HepG2 (cell line): ENCODE measurements around the gene EPB41. TPM values are rescaled to one million over a fixed set of nuclear protein-coding genes. Genes with fewer than 3 reads are reported as not detected.

Experiments
- FOXP1 ChIP-seq, 2 experiments: fragments of 450-650 bp in 1 of 2; IDR thresholded peaks; 2 replicates each; pipeline ENCODE4 v1.6.1; 2017 to 2018; ENCODE audit warnings: antibody characterized with exemption in 1 of 2
- HDAC2 ChIP-seq: sonication (generic); formaldehyde crosslinking; IDR thresholded peaks from 2 replicates; pipeline ENCODE4 v1.4.0; 2020; ENCODE audit warnings: missing genetic modification reagents
- KMT2B ChIP-seq: IDR thresholded peaks from 2 replicates; pipeline ENCODE4 v1.6.1; 2016; ENCODE audit warnings: missing genetic modification reagents, missing compliant biosample characterization
- MEF2D ChIP-seq: sonication (generic); formaldehyde crosslinking; IDR thresholded peaks from 2 replicates; pipeline ENCODE4 v1.5.1; 2020; ENCODE audit warnings: mild to moderate bottlenecking, missing genetic modification reagents
- NFKB2 ChIP-seq: sonication (generic); formaldehyde crosslinking; IDR thresholded peaks from 2 replicates; pipeline ENCODE4 v1.4.0; 2020; ENCODE audit warnings: missing genetic modification reagents, borderline replicate concordance
- ZNF724P ChIP-seq: sonication (generic); formaldehyde crosslinking; IDR thresholded peaks from 2 replicates; pipeline ENCODE4 v1.8.0; 2022; ENCODE audit warnings: missing genetic modification reagents, borderline replicate concordance
- ZNF768 ChIP-seq: sonication (generic); formaldehyde crosslinking; IDR thresholded peaks from 2 replicates; pipeline ENCODE4 v1.4.0; 2020; ENCODE audit warnings: missing genetic modification reagents
- ZNF883 ChIP-seq: sonication (generic); formaldehyde crosslinking; IDR thresholded peaks from 2 replicates; pipeline ENCODE4 v1.5.1; 2020; ENCODE audit warnings: mild to moderate bottlenecking, missing genetic modification reagents; ENCODE audit errors: not compliant biosample characterization
- ZSCAN9 ChIP-seq: IDR thresholded peaks from 2 replicates; pipeline ENCODE4 v1.6.1; 2016; ENCODE audit warnings: borderline replicate concordance
- polyA plus RNA-seq, 8 experiments: library from polyadenylated mRNA; depleted of rRNA in 3 of 8; stranded (reverse) in 7 of 8; unstranded in 1 of 8; fragments of >200 nt; fragmentation: Illumina TruSeq in 4 of 8; extraction: Trizol in 4 of 8; gene quantifications; 2 replicates each; pipeline versions ENCODE4 v1.2.1 to v1.2.3, GENCODE V29; 2011 to 2016; ENCODE audit warnings: low read depth in 4 of 8, missing spikeins in 1 of 8, mixed read lengths in 1 of 8; ENCODE audit not compliant: insufficient read depth in 1 of 8
- total RNA-seq, 5 experiments: library from RNA; depleted of rRNA; stranded (reverse); fragments of >200 nt; fragmentation: Illumina TruSeq; extraction: Trizol; gene quantifications; 2 replicates each; pipeline ENCODE4 v1.2.3, GENCODE V29; 2016; ENCODE audit warnings: low read depth in 1 of 5
- TF ChIP-seq, protein P1 (sequence below): IDR thresholded peaks from 2 replicates; pipeline ENCODE4 v1.6.1; 2016; ENCODE audit warnings: mild to moderate bottlenecking
- TF ChIP-seq, protein P2 (sequence below): sonication (generic); formaldehyde crosslinking; conservative IDR thresholded peaks from 2 replicates; pipeline ENCODE4 v1.4.0; 2020; ENCODE audit warnings: missing genetic modification reagents
- TF ChIP-seq, protein P3 (sequence below): sonication (generic); formaldehyde crosslinking; IDR thresholded peaks from 2 replicates; pipeline ENCODE4 v1.4.0; 2020; ENCODE audit warnings: missing genetic modification reagents, borderline replicate concordance
- TF ChIP-seq, protein P4 (sequence below): sonication (generic); formaldehyde crosslinking; IDR thresholded peaks from 2 replicates; pipeline ENCODE4 v1.4.0; 2020; ENCODE audit warnings: missing genetic modification reagents, low read depth, mild to moderate bottlenecking, borderline replicate concordance
- TF ChIP-seq, protein P5 (sequence below): sonication (generic); formaldehyde crosslinking; IDR thresholded peaks from 2 replicates; pipeline ENCODE4 v1.5.0; 2020; ENCODE audit warnings: mild to moderate bottlenecking, missing genetic modification reagents, moderate library complexity
- TF ChIP-seq, protein P6 (sequence below): sonication (generic); formaldehyde crosslinking; IDR thresholded peaks from 2 replicates; pipeline ENCODE4 v1.9.0; 2021; ENCODE audit warnings: missing genetic modification reagents, borderline replicate concordance

EPB41 gene
- total and polyA plus RNA-seq, 2 of the 13 experiments (the other 11 are each of a cell fraction or from before 2014, with no cell fraction given) = 34.5 to 46.7 TPM

DNA sequence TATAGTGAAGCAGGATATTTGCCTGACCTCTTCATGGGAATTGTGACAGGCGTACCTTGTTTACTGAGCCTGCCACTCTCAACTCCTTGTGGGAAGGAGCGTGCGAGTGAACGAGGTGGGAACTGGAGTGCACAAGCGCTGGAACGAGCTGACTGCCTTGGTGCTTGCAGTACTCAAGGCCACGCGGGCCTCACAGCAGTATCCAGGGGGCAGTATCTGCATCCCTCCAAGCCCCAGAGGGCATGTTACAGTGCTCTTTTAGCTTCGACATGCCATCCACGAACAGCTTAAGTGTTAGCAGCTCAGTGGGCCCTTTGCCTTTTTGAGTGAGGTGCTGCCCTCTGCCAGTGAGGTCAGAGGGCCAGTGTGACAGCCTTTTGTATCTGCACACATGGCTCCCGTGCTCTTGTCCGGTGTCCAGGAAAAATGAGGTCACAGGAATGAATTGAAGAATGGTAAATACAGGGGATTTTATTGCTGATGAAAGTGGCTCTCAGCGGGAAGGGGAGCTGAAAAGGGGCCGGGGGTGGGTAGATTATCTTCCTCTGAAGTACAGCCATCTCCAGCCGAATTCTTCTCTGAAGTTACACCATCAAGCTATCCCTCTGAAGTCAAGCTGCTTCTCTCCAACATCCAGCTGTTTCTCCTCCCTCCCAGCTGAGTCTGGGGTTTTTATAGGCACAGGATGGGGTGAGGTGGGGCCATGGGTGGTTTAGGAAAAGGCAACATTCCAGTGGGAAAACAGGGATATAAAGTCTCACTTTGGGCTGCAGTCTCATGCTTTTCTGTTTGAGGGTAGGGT is 69.3 kb downstream of the EPB41 start (continued):
- TF ChIP-seq, protein P1, sequence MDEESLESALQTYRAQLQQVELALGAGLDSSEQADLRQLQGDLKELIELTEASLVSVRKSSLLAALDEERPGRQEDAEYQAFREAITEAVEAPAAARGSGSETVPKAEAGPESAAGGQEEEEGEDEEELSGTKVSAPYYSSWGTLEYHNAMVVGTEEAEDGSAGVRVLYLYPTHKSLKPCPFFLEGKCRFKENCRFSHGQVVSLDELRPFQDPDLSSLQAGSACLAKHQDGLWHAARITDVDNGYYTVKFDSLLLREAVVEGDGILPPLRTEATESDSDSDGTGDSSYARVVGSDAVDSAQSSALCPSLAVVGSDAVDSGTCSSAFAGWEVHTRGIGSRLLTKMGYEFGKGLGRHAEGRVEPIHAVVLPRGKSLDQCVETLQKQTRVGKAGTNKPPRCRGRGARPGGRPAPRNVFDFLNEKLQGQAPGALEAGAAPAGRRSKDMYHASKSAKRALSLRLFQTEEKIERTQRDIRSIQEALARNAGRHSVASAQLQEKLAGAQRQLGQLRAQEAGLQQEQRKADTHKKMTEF (CRISPR knock-in tag) = no peak
- TF ChIP-seq ZNF724P (CRISPR knock-in tag) = peak; percentile 78; the same call in 1 of the 2 replicates
- peak; percentile 49; the same call in 1 of the 2 replicates for TF ChIP-seq KMT2B
- TF ChIP-seq, protein P2, sequence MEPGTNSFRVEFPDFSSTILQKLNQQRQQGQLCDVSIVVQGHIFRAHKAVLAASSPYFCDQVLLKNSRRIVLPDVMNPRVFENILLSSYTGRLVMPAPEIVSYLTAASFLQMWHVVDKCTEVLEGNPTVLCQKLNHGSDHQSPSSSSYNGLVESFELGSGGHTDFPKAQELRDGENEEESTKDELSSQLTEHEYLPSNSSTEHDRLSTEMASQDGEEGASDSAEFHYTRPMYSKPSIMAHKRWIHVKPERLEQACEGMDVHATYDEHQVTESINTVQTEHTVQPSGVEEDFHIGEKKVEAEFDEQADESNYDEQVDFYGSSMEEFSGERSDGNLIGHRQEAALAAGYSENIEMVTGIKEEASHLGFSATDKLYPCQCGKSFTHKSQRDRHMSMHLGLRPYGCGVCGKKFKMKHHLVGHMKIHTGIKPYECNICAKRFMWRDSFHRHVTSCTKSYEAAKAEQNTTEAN (CRISPR knock-in tag) = 0 out of 2 replicates have a peak, but pooled peaks have one; percentile 36
- TF ChIP-seq MEF2D (CRISPR knock-in tag) = no peak
- TF ChIP-seq NFKB2 (CRISPR knock-in tag) = peak; percentile 52; the same call in 1 of the 2 replicates
- TF ChIP-seq, protein P3, sequence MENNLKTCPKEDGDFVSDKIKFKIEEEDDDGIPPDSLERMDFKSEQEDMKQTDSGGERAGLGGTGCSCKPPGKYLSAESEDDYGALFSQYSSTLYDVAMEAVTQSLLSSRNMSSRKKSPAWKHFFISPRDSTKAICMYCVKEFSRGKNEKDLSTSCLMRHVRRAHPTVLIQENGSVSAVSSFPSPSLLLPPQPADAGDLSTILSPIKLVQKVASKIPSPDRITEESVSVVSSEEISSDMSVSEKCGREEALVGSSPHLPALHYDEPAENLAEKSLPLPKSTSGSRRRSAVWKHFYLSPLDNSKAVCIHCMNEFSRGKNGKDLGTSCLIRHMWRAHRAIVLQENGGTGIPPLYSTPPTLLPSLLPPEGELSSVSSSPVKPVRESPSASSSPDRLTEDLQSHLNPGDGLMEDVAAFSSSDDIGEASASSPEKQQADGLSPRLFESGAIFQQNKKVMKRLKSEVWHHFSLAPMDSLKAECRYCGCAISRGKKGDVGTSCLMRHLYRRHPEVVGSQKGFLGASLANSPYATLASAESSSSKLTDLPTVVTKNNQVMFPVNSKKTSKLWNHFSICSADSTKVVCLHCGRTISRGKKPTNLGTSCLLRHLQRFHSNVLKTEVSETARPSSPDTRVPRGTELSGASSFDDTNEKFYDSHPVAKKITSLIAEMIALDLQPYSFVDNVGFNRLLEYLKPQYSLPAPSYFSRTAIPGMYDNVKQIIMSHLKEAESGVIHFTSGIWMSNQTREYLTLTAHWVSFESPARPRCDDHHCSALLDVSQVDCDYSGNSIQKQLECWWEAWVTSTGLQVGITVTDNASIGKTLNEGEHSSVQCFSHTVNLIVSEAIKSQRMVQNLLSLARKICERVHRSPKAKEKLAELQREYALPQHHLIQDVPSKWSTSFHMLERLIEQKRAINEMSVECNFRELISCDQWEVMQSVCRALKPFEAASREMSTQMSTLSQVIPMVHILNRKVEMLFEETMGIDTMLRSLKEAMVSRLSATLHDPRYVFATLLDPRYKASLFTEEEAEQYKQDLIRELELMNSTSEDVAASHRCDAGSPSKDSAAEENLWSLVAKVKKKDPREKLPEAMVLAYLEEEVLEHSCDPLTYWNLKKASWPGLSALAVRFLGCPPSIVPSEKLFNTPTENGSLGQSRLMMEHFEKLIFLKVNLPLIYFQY (CRISPR knock-in tag) = no peak
- TF ChIP-seq ZNF768 = peak; percentile 24; the same call in 1 of the 2 replicates
- peak; percentile 50; the same call in 1 of the 2 replicates for TF ChIP-seq HDAC2 (CRISPR knock-in tag)
- TF ChIP-seq FOXP1 (IDR thresholded peaks at IDR 0.05) = no peak
- TF ChIP-seq FOXP1 (CRISPR knock-in tag; IDR thresholded peaks at IDR 0.05) = 0 out of 2 replicates have a peak, but pooled peaks have one; percentile 9
- TF ChIP-seq, protein P4, sequence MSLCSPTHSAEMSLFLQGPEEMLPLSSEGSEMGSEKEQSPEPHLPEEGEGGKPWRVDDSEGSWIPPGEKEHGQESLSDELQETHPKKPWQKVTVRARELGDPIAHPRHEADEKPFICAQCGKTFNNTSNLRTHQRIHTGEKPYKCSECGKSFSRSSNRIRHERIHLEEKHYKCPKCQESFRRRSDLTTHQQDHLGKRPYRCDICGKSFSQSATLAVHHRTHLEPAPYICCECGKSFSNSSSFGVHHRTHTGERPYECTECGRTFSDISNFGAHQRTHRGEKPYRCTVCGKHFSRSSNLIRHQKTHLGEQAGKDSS (CRISPR knock-in tag) = peak; percentile 98
- no peak for TF ChIP-seq ZNF883 (CRISPR knock-in tag)
- 0 out of 2 replicates have a peak, but pooled peaks have one; percentile 28 for TF ChIP-seq ZSCAN9 (CRISPR knock-in tag)
- TF ChIP-seq, protein P5, sequence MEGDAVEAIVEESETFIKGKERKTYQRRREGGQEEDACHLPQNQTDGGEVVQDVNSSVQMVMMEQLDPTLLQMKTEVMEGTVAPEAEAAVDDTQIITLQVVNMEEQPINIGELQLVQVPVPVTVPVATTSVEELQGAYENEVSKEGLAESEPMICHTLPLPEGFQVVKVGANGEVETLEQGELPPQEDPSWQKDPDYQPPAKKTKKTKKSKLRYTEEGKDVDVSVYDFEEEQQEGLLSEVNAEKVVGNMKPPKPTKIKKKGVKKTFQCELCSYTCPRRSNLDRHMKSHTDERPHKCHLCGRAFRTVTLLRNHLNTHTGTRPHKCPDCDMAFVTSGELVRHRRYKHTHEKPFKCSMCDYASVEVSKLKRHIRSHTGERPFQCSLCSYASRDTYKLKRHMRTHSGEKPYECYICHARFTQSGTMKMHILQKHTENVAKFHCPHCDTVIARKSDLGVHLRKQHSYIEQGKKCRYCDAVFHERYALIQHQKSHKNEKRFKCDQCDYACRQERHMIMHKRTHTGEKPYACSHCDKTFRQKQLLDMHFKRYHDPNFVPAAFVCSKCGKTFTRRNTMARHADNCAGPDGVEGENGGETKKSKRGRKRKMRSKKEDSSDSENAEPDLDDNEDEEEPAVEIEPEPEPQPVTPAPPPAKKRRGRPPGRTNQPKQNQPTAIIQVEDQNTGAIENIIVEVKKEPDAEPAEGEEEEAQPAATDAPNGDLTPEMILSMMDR (CRISPR knock-in tag) = peak; percentile 81
- TF ChIP-seq, protein P6, sequence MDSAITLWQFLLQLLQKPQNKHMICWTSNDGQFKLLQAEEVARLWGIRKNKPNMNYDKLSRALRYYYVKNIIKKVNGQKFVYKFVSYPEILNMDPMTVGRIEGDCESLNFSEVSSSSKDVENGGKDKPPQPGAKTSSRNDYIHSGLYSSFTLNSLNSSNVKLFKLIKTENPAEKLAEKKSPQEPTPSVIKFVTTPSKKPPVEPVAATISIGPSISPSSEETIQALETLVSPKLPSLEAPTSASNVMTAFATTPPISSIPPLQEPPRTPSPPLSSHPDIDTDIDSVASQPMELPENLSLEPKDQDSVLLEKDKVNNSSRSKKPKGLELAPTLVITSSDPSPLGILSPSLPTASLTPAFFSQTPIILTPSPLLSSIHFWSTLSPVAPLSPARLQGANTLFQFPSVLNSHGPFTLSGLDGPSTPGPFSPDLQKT (CRISPR knock-in tag) = no peak
